Posterior cingulate gyrus (tissue), 11 donors: ENCODE measurements around the gene LZTFL1.

ENCODE experiments used
- DNase-seq, 10 donors: peaks; one replicate each; pipeline versions ENCODE4 v3.0.0 to v3.0.0-alpha.2; 2020 to 2021; ENCODE audit warnings: mixed read lengths in 3 of 10
- intact Hi-C: fragments of 100-400 bp; cut with DNase I; formaldehyde crosslinking; loops from one replicate; pipeline ENCODE4 v1.15.1; 2023

LZTFL1 gene

GRCh38 chr3:45841757-45842491 lies at the start of gene LZTFL1:
Gene LZTFL1 (minus strand): TSS chr3:45842119. CDS start chr3:45841991, 128 bp downstream.
- peak; percentile 85 to 98 (median 91) for DNase-seq
- intact Hi-C loops, result loop anchor here (5.0 kb wide), 1 partner anchor 235 kb away; no protein-coding TSS in a partner anchor

GRCh38 chr3:45890405-45890804 lies 48.5 kb upstream of the LZTFL1 start:
- intact Hi-C loops, result no loop called here

GRCh38 chr3:45889337-45889736 lies 47.4 kb upstream of the LZTFL1 start:
- no peak for DNase-seq
- intact Hi-C loops, result no loop called here

More at GRCh38 chr3:45890405-45890804, 48.5 kb upstream of the LZTFL1 start:
- no peak for DNase-seq

GRCh38 chr3:45887759-45888511 lies 46.0 kb upstream of the LZTFL1 start:
- DNase-seq, result no peak
- intact Hi-C loops, result no loop called here

GRCh38 chr3:45887285-45887684 lies 45.4 kb upstream of the LZTFL1 start:
- DNase-seq, result no peak
- intact Hi-C loops, result no loop called here

- DNase-seq, result no peak
- intact Hi-C loops, result no loop called here
Measured at GRCh38 chr3:45885979-45886705, 44.2 kb upstream of the LZTFL1 start, which contains the start of gene CCR9. Gene CCR9 (plus strand): TSS chr3:45886543. CDS start chr3:45894934, 8,391 bp downstream.

GRCh38 chr3:45884368-45885201 lies 42.7 kb upstream of the LZTFL1 start:
- intact Hi-C loops, result no loop called here

GRCh38 chr3:45881078-45882022 lies 39.4 kb upstream of the LZTFL1 start:
- intact Hi-C loops, result no loop called here
- peak in 3 of 10 donors; percentile 39 to 87 (median 77) for DNase-seq

More at GRCh38 chr3:45884368-45885201, 42.7 kb upstream of the LZTFL1 start:
- peak in 8 of 10 donors; percentile 46 to 94 (median 70) for DNase-seq

GRCh38 chr3:45880725-45881077 lies 38.8 kb upstream of the LZTFL1 start:
- intact Hi-C loops, result no loop called here
- no peak for DNase-seq

- no peak for DNase-seq
- intact Hi-C loops, result no loop called here
Measured at GRCh38 chr3:45878124-45878523, 36.2 kb upstream of the LZTFL1 start.

- DNase-seq, result no peak
- intact Hi-C loops, result no loop called here
Measured at GRCh38 chr3:45874677-45875346, 32.9 kb upstream of the LZTFL1 start.

GRCh38 chr3:45873638-45874037 lies 31.7 kb upstream of the LZTFL1 start:
- intact Hi-C loops, result no loop called here
- DNase-seq, result no peak

- no peak for DNase-seq
- intact Hi-C loops, result no loop called here
Measured at GRCh38 chr3:45873036-45873435, 31.1 kb upstream of the LZTFL1 start.

- intact Hi-C loops, result no loop called here
- DNase-seq, result no peak
Measured at GRCh38 chr3:45872569-45872968, 30.6 kb upstream of the LZTFL1 start.

- DNase-seq, result no peak
- intact Hi-C loops, result no loop called here
Measured at GRCh38 chr3:45871780-45872179, 29.9 kb upstream of the LZTFL1 start.

GRCh38 chr3:45870099-45870498 lies 28.2 kb upstream of the LZTFL1 start:
- DNase-seq, result no peak
- intact Hi-C loops, result no loop called here

- DNase-seq, result no peak
- intact Hi-C loops, result no loop called here
Measured at GRCh38 chr3:45869638-45870037, 27.7 kb upstream of the LZTFL1 start.

GRCh38 chr3:45868650-45869049 lies 26.7 kb upstream of the LZTFL1 start:
- no peak for DNase-seq
- intact Hi-C loops, result no loop called here
